SK-N-SH (cell line): ENCODE results near the gene SETSIP. TPM values are rescaled to one million over a fixed set of nuclear protein-coding genes. Genes with fewer than 3 reads are reported as not detected.

Experiments
- CTCF ChIA-PET: fragments of 300-600, 350-600 bp; formaldehyde crosslinking; extraction: SDS; loops from one replicate; lab custom pipeline; 2021; lab: Yijun Ruan, JAX
- POLR2A ChIA-PET: fragments of 350-600 bp; sonication (Branson Sonifier 250); formaldehyde crosslinking; extraction: SDS; loops from one replicate; lab custom pipeline; 2020; ENCODE audit warnings: antibody characterized with exemption, inconsistent platforms; lab: Yijun Ruan, JAX
- DNase-seq: peaks from one replicate; pipeline ENCODE4 v3.0.0; 2012
- H2AFZ ChIP-seq: fragments of 200-600 bp; sonication (generic); 2 replicates; pipeline ENCODE4 v1.8.1; 2016; ENCODE audit warnings: antibody characterized with exemption, mild to moderate bottlenecking, low read depth
- H3F3A ChIP-seq: fragments of 200-600 bp; sonication (generic); replicated peaks from 2 replicates; pipeline ENCODE3; 2016; ENCODE audit warnings: antibody characterized with exemption, mild to moderate bottlenecking; ENCODE audit not compliant: insufficient read depth
- H3K27ac ChIP-seq, 2 experiments: fragments of 200-500 bp in 1 of 2; fragments of 200-600 bp in 1 of 2; sonication (Bioruptor generic) in 1 of 2; sonication (generic), shearing (Covaris generic) in 1 of 2; 2 replicates each; pipeline versions ENCODE4 v1.5.1 to v1.6.1; 2014 to 2016; ENCODE audit warnings: low read depth in 2 of 2, inconsistent platforms in 1 of 2, low read length in 1 of 2, mild to moderate bottlenecking in 1 of 2, mixed read lengths in 1 of 2
- H3K27me3 ChIP-seq: fragments of 200-600 bp; sonication (generic), shearing (Covaris generic); 2 replicates; pipeline ENCODE4 v1.6.1; 2016; ENCODE audit warnings: mixed run types; ENCODE audit not compliant: insufficient read depth
- H3K36me3 ChIP-seq, 2 experiments: fragments of 200-500 bp in 1 of 2; fragments of 200-600 bp in 1 of 2; sonication (Bioruptor generic) in 1 of 2; sonication (generic) in 1 of 2; replicated peaks in 1 of 2; 2 replicates each; pipeline versions ENCODE3 to v1.5.1; 2014 to 2016; ENCODE audit warnings: low read length in 1 of 2, mild to moderate bottlenecking in 1 of 2; ENCODE audit not compliant: insufficient read depth in 2 of 2, control insufficient read depth in 1 of 2
- H3K4me1 ChIP-seq, 2 experiments: fragments of 200-500 bp in 1 of 2; fragments of 200-600 bp in 1 of 2; sonication (Bioruptor generic) in 1 of 2; sonication (generic), shearing (Covaris generic) in 1 of 2; 2 replicates each; pipeline versions ENCODE4 v1.5.1 to v1.6.1; 2014 to 2016; ENCODE audit warnings: low read depth in 1 of 2, low read length in 1 of 2, mixed run types in 1 of 2; ENCODE audit not compliant: insufficient read depth in 2 of 2, control insufficient read depth in 1 of 2
- H3K4me2 ChIP-seq: fragments of 200-600 bp; sonication (generic), shearing (Covaris generic); 2 replicates; pipeline ENCODE4 v1.6.1; 2017; ENCODE audit warnings: mixed run types
- H3K4me3 ChIP-seq, 2 experiments: fragments of 200-500 bp in 1 of 2; fragments of 200-600 bp in 1 of 2; sonication (Bioruptor generic) in 1 of 2; sonication (generic), shearing (Covaris generic) in 1 of 2; 2 replicates each; pipeline versions ENCODE4 v1.5.1 to v1.8.1; 2014 to 2016; ENCODE audit warnings: low read depth in 2 of 2, inconsistent platforms in 1 of 2, low read length in 1 of 2, mild to moderate bottlenecking in 1 of 2, mixed read lengths in 1 of 2, moderate library complexity in 1 of 2
- H3K79me2 ChIP-seq: fragments of 200-600 bp; sonication (generic); 2 replicates; pipeline ENCODE4 v1.8.1; 2017; ENCODE audit warnings: mild to moderate bottlenecking; ENCODE audit not compliant: insufficient read depth
- H3K9ac ChIP-seq: fragments of 200-600 bp; sonication (generic); 2 replicates; pipeline ENCODE4 v1.6.1; 2017; ENCODE audit warnings: mixed run types
- H3K9me2 ChIP-seq: fragments of 200-600 bp; sonication (generic); 2 replicates; pipeline ENCODE4 v1.6.1; 2017; ENCODE audit warnings: mixed run types
- H3K9me3 ChIP-seq: fragments of 200-600 bp; sonication (generic); 2 replicates; pipeline ENCODE4 v1.6.1; 2017; ENCODE audit warnings: mixed run types, mild to moderate bottlenecking, moderate library complexity
- H4K20me1 ChIP-seq: fragments of 200-600 bp; sonication (generic); 2 replicates; pipeline ENCODE4 v1.6.1; 2017; ENCODE audit warnings: mild to moderate bottlenecking, mixed run types; ENCODE audit not compliant: insufficient read depth
- EZH2phosphoT487 ChIP-seq: fragments of 200-600 bp; sonication (generic); IDR thresholded peaks from 2 replicates; pipeline ENCODE4 v1.6.1; 2017; ENCODE audit warnings: low read depth, mixed run types, mild to moderate bottlenecking, antibody characterized with exemption, moderate library complexity, borderline replicate concordance
- FOXJ3 ChIP-seq: sonication (generic); formaldehyde crosslinking; IDR thresholded peaks from 2 replicates; pipeline ENCODE4 v1.5.1; 2020; ENCODE audit warnings: mild to moderate bottlenecking, missing genetic modification reagents
- FOXM1 ChIP-seq: IDR thresholded peaks from 2 replicates; pipeline ENCODE4 v1.4.0; 2012; ENCODE audit warnings: low read depth, mild to moderate bottlenecking
- GABPA ChIP-seq: IDR thresholded peaks from 2 replicates; pipeline ENCODE4 v1.4.0; 2012; ENCODE audit warnings: low read depth, mild to moderate bottlenecking
- GATA2 ChIP-seq: sonication (generic); formaldehyde crosslinking; IDR thresholded peaks from 2 replicates; pipeline ENCODE4 v1.5.0; 2020; ENCODE audit warnings: mild to moderate bottlenecking, missing genetic modification reagents
- IRF3 ChIP-seq: fragments of 150-350 bp; IDR thresholded peaks from 2 replicates; pipeline ENCODE4 v1.6.1; 2016; ENCODE audit warnings: mild to moderate bottlenecking, low read depth, low read length
- MAX ChIP-seq: IDR thresholded peaks from 2 replicates; pipeline ENCODE4 v1.4.0; 2012; ENCODE audit warnings: low read depth
- PBX3 ChIP-seq: IDR thresholded peaks from 2 replicates; pipeline ENCODE4; 2012
- POLR2AphosphoS5 ChIP-seq: IDR thresholded peaks from 2 replicates; pipeline ENCODE4 v1.6.1; 2012; ENCODE audit warnings: low read depth, low read length
- RAD21 ChIP-seq: IDR thresholded peaks from 2 replicates; pipeline ENCODE4 v1.6.1; 2012; ENCODE audit warnings: mild to moderate bottlenecking, low read length
- RCOR1 ChIP-seq: fragments of 150-350 bp; IDR thresholded peaks from 2 replicates; pipeline ENCODE4 v1.6.1; 2017; ENCODE audit warnings: antibody characterized with exemption, low read length
- RXRA ChIP-seq: IDR thresholded peaks from 2 replicates; pipeline ENCODE4 v1.4.0; 2012; ENCODE audit warnings: low read depth, mild to moderate bottlenecking, borderline replicate concordance
- SMC3 ChIP-seq: IDR thresholded peaks from 2 replicates; pipeline ENCODE4 v1.6.1; 2012; ENCODE audit warnings: low read depth, low read length, improper control_type of control experiment
- TCF12 ChIP-seq: IDR thresholded peaks from 2 replicates; pipeline ENCODE4 v1.4.0; 2012
- USF1 ChIP-seq: IDR thresholded peaks from 2 replicates; pipeline ENCODE4 v1.4.0; 2012; ENCODE audit warnings: low read depth, borderline replicate concordance
- USF2 ChIP-seq: fragments of 150-350 bp; IDR thresholded peaks from 2 replicates; pipeline ENCODE4 v1.6.1; 2017; ENCODE audit warnings: antibody characterized with exemption, low read length, low read depth, borderline replicate concordance
- ZBTB33 ChIP-seq: IDR thresholded peaks from 2 replicates; pipeline ENCODE4 v1.4.0; 2012; ENCODE audit warnings: low read depth, borderline replicate concordance
- WGBS: methylation state at CpG from one replicate; pipeline ENCODE4 v1.1.6; 2017; ENCODE audit warnings: low lambda C conversion rate; 5-methylcytosine and 5-hydroxymethylcytosine counted together
- polyA plus RNA-seq, 3 experiments: library from polyadenylated mRNA; depleted of rRNA; stranded (reverse); fragments of >200 nt; gene quantifications; 2 replicates each; pipeline ENCODE4 v1.2.3, GENCODE V29; 2012

SETSIP gene
- polyA plus RNA-seq, 1 of the 3 experiments (the other 2 are of a cell fraction): not detected

GRCh38 chr1:92031281-92032110 is 43.7 kb downstream of the SETSIP start:
- no peaks in the 10 kb centered on the region for H3K79me2 ChIP-seq
- no peak overlapping the region for H3K9ac ChIP-seq
- no peak overlapping the region for H3K27ac ChIP-seq
- H3K27me3 ChIP-seq: peaks cover 5% of the 10 kb centered on the region; the same call in 1 of the 2 replicates
- TF ChIP-seq GATA2 (no peak), FOXM1 (no peak), PBX3 (no peak), ZBTB33 (no peak), RXRA (no peak)
- H3K9me3 ChIP-seq: no peaks in the 10 kb centered on the region
- H3K4me1 ChIP-seq: no peaks in the 10 kb centered on the region; a peak in 1 of 4 replicates
- no peaks in the 10 kb centered on the region for H4K20me1 ChIP-seq
- no peak for DNase-seq
- no peak overlapping the region for H2AFZ ChIP-seq
- POLR2A ChIA-PET: no interaction called here
- CTCF ChIA-PET: interaction anchor here (0.8 kb wide), 2 partner anchors 18 to 597 kb away, joined by 3 read pairs; no protein-coding TSS in a partner anchor
- no peaks in the 10 kb centered on the region for H3K9me2 ChIP-seq
- H3K4me2 ChIP-seq: no peak overlapping the region
- 83% methylated on average over 6 of the region's 6 CpGs for WGBS
- no peaks in the 10 kb centered on the region for H3K36me3 ChIP-seq
- no peaks in the 10 kb centered on the region for H3F3A ChIP-seq
- H3K4me3 ChIP-seq: no peak overlapping the region

- Histone ChIP-seq H3K9me2 (no peaks in the 10 kb centered on the region), H4K20me1 (no peaks in the 10 kb centered on the region), H3K9me3 (no peaks in the 10 kb centered on the region), H3K79me2 (no peaks in the 10 kb centered on the region), H3K27me3 (peaks cover 5% of the 10 kb centered on the region; the same call in 1 of the 2 replicates), H2AFZ (peak overlapping the region; percentile 63; the same call in 1 of the 2 replicates), H3K4me3 (peak overlapping the region; percentile 56 to 58; a peak in 3 of 4 replicates), H3K27ac (no peak overlapping the region), H3F3A (no peaks in the 10 kb centered on the region), H3K36me3 (no peaks in the 10 kb centered on the region), H3K4me1 (no peaks in the 10 kb centered on the region; a peak in 1 of 4 replicates), H3K9ac (no peak overlapping the region), H3K4me2 (peak overlapping the region; percentile 87; the same call in 1 of the 2 replicates)
- ChIA-PET POLR2A (no interaction called here), CTCF (interaction anchor here (0.7 to 0.8 kb wide), 2 partner anchors 18 to 187 kb away, joined by 3 read pairs; partner anchors contain the start of gene C1orf146)
- no peak for DNase-seq
- WGBS: 38% methylated on average over 3 of the region's 4 CpGs
- no peak for TF ChIP-seq POLR2AphosphoS5
- no peak for TF ChIP-seq RCOR1
- no peak for TF ChIP-seq PBX3
- TF ChIP-seq RAD21: no peak
- no peak for TF ChIP-seq TCF12
- no peak for TF ChIP-seq SMC3
- no peak for TF ChIP-seq FOXM1
- TF ChIP-seq USF1: no peak
- no peak for TF ChIP-seq IRF3
- TF ChIP-seq EZH2phosphoT487: no peak
- no peak for TF ChIP-seq FOXJ3
- no peak for TF ChIP-seq GABPA
- TF ChIP-seq MAX: no peak
- no peak for TF ChIP-seq USF2
- no peak for TF ChIP-seq GATA2
- TF ChIP-seq RXRA: no peak
Observed at GRCh38 chr1:92030656-92031107, 44.5 kb downstream of the SETSIP start.
